Mesendoderm (in vitro differentiated cells): ENCODE results near the gene KDM7A.

Experiments
- DNase-seq: peaks from one replicate; pipeline ENCODE4 v3.0.0; 2013
- H2AK5ac ChIP-seq: 2 replicates; pipeline ENCODE4 v1.6.1; 2013; ENCODE audit warnings: low read length, inconsistent platforms
- H2BK120ac ChIP-seq: 2 replicates; pipeline ENCODE4 v1.6.1; 2013; ENCODE audit warnings: low read depth, mild to moderate bottlenecking, low read length, moderate library complexity, mixed read lengths
- H2BK15ac ChIP-seq: replicated peaks from 2 replicates; pipeline ENCODE4 v1.6.1; 2013; ENCODE audit warnings: low read depth, mild to moderate bottlenecking, moderate library complexity
- H2BK5ac ChIP-seq: 2 replicates; pipeline ENCODE4 v1.6.1; 2013; ENCODE audit warnings: low read length, inconsistent platforms
- H3K18ac ChIP-seq: 2 replicates; pipeline ENCODE4 v1.6.1; 2013; ENCODE audit warnings: mild to moderate bottlenecking, low read length, mixed read lengths
- H3K23ac ChIP-seq: one replicate; pipeline ENCODE4 v1.6.1; 2013; ENCODE audit warnings: low read length
- H3K27ac ChIP-seq: 2 replicates; pipeline ENCODE4 v1.5.1; 2013; ENCODE audit warnings: low read depth, mild to moderate bottlenecking, inconsistent platforms, low read length, moderate library complexity
- H3K27me3 ChIP-seq: 2 replicates; pipeline ENCODE4 v1.6.1; 2013; ENCODE audit warnings: low read length, control low read depth, mild to moderate bottlenecking, inconsistent platforms; ENCODE audit not compliant: insufficient read depth, poor library complexity
- H3K36me3 ChIP-seq: 2 replicates; pipeline ENCODE4 v1.6.1; 2013; ENCODE audit warnings: low read length, inconsistent platforms; ENCODE audit not compliant: control insufficient read depth, insufficient read depth
- H3K4ac ChIP-seq: one replicate; pipeline ENCODE4 v1.6.1; 2013; ENCODE audit warnings: low read depth, mild to moderate bottlenecking, low read length, moderate library complexity
- H3K4me1 ChIP-seq: 2 replicates; pipeline ENCODE4 v1.6.1; 2013; ENCODE audit warnings: low read depth, low read length, inconsistent platforms; ENCODE audit not compliant: control insufficient read depth
- H3K4me2 ChIP-seq: 2 replicates; pipeline ENCODE4 v1.6.1; 2013; ENCODE audit warnings: low read length
- H3K4me3 ChIP-seq: 2 replicates; pipeline ENCODE4 v1.5.1; 2013; ENCODE audit warnings: mild to moderate bottlenecking, low read length
- H3K56ac ChIP-seq: one replicate; pipeline ENCODE4 v1.6.1; 2013; ENCODE audit warnings: low read length
- H3K79me1 ChIP-seq: 2 replicates; pipeline ENCODE4 v1.6.1; 2013; ENCODE audit warnings: low read length, inconsistent platforms
- H3K79me2 ChIP-seq: 2 replicates; pipeline ENCODE4 v1.6.1; 2013; ENCODE audit warnings: mild to moderate bottlenecking, low read length; ENCODE audit not compliant: control insufficient read depth, insufficient read depth
- H3K9ac ChIP-seq: 2 replicates; pipeline ENCODE4 v1.6.1; 2013; ENCODE audit warnings: low read length, inconsistent platforms
- H4K5ac ChIP-seq: one replicate; pipeline ENCODE4 v1.6.1; 2013; ENCODE audit warnings: low read length
- H4K8ac ChIP-seq: one replicate; pipeline ENCODE4 v1.6.1; 2013; ENCODE audit warnings: low read depth, mild to moderate bottlenecking, control low read depth, low read length, moderate library complexity
- WGBS: extraction: QIAGEN DNeasy Blood & Tissue Kit; methylation state at CpG from one replicate; pipeline ENCODE4 v1.1.7; 2013; ENCODE audit warnings: low lambda C conversion rate, missing lambda C conversion rate; ENCODE audit not compliant: insufficient coverage; ENCODE audit errors: extremely low coverage; 5-methylcytosine and 5-hydroxymethylcytosine counted together

KDM7A gene

DNA sequence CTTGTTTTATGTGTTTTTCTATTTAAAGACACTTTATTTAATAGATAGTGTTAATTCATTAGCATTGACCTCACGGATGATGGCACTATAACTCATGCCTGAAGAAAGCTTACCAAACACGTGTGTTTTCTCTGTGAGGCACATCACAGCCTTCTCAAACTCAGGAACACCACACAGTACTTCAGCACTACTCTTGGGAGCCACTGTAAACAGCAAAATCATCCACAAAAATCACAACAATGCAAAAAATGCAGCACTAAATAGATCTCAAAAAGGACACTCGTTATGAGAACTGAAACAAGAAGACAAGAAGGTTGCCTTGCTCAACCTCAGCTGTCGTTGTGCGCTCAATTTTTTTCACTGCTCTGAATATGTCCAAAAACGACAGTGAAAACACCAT, 102.0 kb downstream of the KDM7A start:
- no peaks in the 10 kb centered on the region for H3K79me1 ChIP-seq
- no peak overlapping the region for H3K4me2 ChIP-seq
- DNase-seq: no peak
- H3K23ac ChIP-seq: no peak overlapping the region
- no peaks in the 10 kb centered on the region for H3K36me3 ChIP-seq
- no peak overlapping the region for H3K27ac ChIP-seq
- H2BK120ac ChIP-seq: no peak overlapping the region
- H2BK5ac ChIP-seq: no peak overlapping the region
- no peak overlapping the region for H2BK15ac ChIP-seq
- no peak overlapping the region for H3K9ac ChIP-seq
- H3K4ac ChIP-seq: no peak overlapping the region
- no peak overlapping the region for H3K4me3 ChIP-seq
- H4K8ac ChIP-seq: no peak overlapping the region
- no peak overlapping the region for H2AK5ac ChIP-seq
- no peaks in the 10 kb centered on the region for H3K4me1 ChIP-seq
- WGBS: no CpG with 5 or more reads among the region's 6 CpGs
- no peaks in the 10 kb centered on the region for H3K79me2 ChIP-seq
- no peak overlapping the region for H3K56ac ChIP-seq
- H4K5ac ChIP-seq: no peak overlapping the region
- H3K18ac ChIP-seq: no peak overlapping the region
- no peaks in the 10 kb centered on the region for H3K27me3 ChIP-seq

DNA sequence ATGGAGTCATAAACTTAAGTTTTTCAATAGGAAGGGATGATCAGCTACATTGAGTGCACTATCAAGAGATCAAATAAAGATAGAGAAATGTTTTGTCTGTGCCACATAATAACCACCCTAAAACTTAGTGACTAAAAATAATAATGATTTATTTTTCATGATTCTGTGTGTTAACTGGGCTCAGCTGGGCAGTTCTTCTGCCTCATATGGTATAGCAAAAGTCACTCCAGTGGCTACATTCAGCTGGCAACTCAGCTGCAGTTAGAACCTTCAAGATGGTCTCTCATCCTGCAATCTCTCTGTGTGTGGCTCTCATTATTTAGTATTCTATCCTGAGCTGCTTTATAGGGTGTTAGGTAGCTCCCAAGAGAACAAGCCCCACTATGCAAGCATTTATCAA, 106.2 kb downstream of the KDM7A start:
- H2BK15ac ChIP-seq: no peak overlapping the region
- H3K23ac ChIP-seq: no peak overlapping the region
- H3K4me1 ChIP-seq: no peaks in the 10 kb centered on the region
- no peaks in the 10 kb centered on the region for H3K79me1 ChIP-seq
- H3K27ac ChIP-seq: no peak overlapping the region
- H3K18ac ChIP-seq: no peak overlapping the region
- H3K36me3 ChIP-seq: no peaks in the 10 kb centered on the region
- no peak overlapping the region for H2AK5ac ChIP-seq
- no peak overlapping the region for H2BK5ac ChIP-seq
- H3K4ac ChIP-seq: no peak overlapping the region
- no peak overlapping the region for H4K5ac ChIP-seq
- H3K4me2 ChIP-seq: no peak overlapping the region
- H3K4me3 ChIP-seq: no peak overlapping the region
- H4K8ac ChIP-seq: no peak overlapping the region
- no peak for DNase-seq
- no peaks in the 10 kb centered on the region for H3K79me2 ChIP-seq
- no peaks in the 10 kb centered on the region for H3K27me3 ChIP-seq
- H3K9ac ChIP-seq: no peak overlapping the region
- no peak overlapping the region for H2BK120ac ChIP-seq
- H3K56ac ChIP-seq: no peak overlapping the region

DNA sequence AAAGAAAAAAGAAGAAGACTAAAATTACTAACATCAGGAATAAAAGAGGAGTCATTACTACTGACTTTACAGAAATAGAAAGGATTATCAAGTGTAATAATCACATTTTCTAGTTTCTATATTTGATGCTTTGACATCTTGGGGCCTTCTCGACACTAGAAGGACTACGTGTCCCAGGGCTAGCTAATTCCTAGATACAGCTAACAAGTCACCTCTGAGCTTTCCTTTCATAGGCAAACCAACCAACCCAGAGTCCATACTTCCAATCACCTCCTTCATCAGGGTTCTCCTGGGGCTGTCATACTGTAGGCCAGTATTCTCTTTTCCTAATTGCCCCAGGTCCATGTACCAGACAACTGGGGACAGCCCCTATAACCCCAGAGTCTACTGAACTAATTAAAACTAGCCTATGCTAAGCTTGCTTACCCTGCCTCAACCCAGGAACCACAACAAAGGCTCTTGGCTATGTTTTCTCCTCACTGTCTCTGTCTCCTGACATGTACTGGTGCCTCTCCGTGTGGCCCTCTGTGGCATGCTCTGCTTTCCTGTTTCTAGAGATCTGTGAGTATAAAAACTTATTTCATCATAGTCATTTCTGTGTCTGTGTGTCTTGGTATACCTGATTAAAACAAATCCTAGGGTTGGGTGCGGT, 107.4 kb downstream of the KDM7A start:
- Histone ChIP-seq H2AK5ac (no peak overlapping the region), H3K4me1 (no peaks in the 10 kb centered on the region), H3K27me3 (no peaks in the 10 kb centered on the region), H3K27ac (no peak overlapping the region), H3K4me2 (no peak overlapping the region), H3K79me1 (no peaks in the 10 kb centered on the region), H3K4me3 (no peak overlapping the region), H3K36me3 (no peaks in the 10 kb centered on the region), H3K23ac (no peak overlapping the region), H2BK15ac (no peak overlapping the region), H3K9ac (no peak overlapping the region), H4K8ac (no peak overlapping the region), H3K4ac (no peak overlapping the region), H3K79me2 (no peaks in the 10 kb centered on the region), H2BK5ac (no peak overlapping the region), H3K18ac (no peak overlapping the region), H2BK120ac (no peak overlapping the region), H4K5ac (no peak overlapping the region), H3K56ac (no peak overlapping the region)
- no peak for DNase-seq
- no CpG with 5 or more reads among the region's 4 CpGs for WGBS

DNA sequence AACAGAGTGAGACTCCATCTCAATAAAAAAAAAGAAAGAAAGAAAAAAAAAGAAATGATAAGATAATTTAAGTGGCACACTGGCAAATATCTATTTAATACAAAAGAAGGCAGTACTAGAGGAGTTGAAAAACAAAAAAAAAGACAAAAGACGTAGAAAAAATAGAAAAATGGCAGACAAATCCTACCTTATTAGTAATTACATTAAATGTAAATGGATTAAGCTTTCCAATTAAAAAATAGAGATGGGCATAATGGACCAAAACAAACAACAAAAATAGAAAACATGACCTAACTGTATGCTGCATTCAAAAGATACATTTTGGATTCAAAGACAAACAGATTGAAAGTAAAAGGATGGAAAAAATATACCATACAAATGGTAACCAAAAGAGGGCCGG, 108.8 kb downstream of the KDM7A start:
- WGBS: no CpG with 5 or more reads among the region's 2 CpGs
- no peak for DNase-seq

DNA sequence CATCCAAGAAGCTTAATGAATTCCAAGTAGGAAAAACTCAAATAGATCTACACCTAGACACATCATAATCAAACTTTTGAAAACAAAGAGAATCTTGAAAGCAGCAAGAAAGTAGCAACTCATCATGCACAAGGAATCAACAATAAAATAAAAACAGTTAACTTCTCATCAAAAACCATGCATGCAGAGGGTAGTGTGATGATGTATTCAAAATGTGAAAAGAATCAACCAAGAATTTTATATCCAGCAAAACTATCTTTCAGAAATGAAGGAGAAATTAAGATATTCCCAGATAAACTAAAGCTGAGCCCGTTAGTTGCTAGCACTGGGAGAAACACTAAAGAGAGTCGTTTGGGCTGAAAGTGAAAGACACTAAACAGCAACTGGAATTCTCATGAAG, 109.7 kb downstream of the KDM7A start:
- no peaks in the 10 kb centered on the region for H3K79me1 ChIP-seq
- no peak overlapping the region for H2AK5ac ChIP-seq
- H3K27ac ChIP-seq: no peak overlapping the region
- H2BK15ac ChIP-seq: no peak overlapping the region
- WGBS: no CpG with 5 or more reads among the region's 2 CpGs
- H3K4me2 ChIP-seq: no peak overlapping the region
- no peaks in the 10 kb centered on the region for H3K36me3 ChIP-seq
- no peaks in the 10 kb centered on the region for H3K79me2 ChIP-seq
- H4K8ac ChIP-seq: no peak overlapping the region
- H2BK5ac ChIP-seq: no peak overlapping the region
- H3K9ac ChIP-seq: no peak overlapping the region
- no peak overlapping the region for H3K18ac ChIP-seq
- H3K4ac ChIP-seq: no peak overlapping the region
- peaks cover 4% of the 10 kb centered on the region for H3K27me3 ChIP-seq
- no peaks in the 10 kb centered on the region for H3K4me1 ChIP-seq
- H2BK120ac ChIP-seq: no peak overlapping the region
- H3K56ac ChIP-seq: no peak overlapping the region
- H3K4me3 ChIP-seq: no peak overlapping the region
- no peak for DNase-seq
- H4K5ac ChIP-seq: no peak overlapping the region
- H3K23ac ChIP-seq: no peak overlapping the region

More for the DNA sequence above, 108.8 kb downstream of the KDM7A start:
- Histone ChIP-seq H3K23ac (no peak overlapping the region), H3K27ac (no peak overlapping the region), H3K4me1 (no peaks in the 10 kb centered on the region), H3K4ac (no peak overlapping the region), H3K18ac (no peak overlapping the region), H3K56ac (no peak overlapping the region), H2AK5ac (no peak overlapping the region), H3K9ac (no peak overlapping the region), H3K4me3 (no peak overlapping the region), H3K4me2 (no peak overlapping the region), H4K5ac (no peak overlapping the region), H2BK120ac (no peak overlapping the region), H3K27me3 (peaks cover 4% of the 10 kb centered on the region), H2BK15ac (no peak overlapping the region), H3K79me1 (no peaks in the 10 kb centered on the region), H2BK5ac (no peak overlapping the region), H4K8ac (no peak overlapping the region), H3K79me2 (no peaks in the 10 kb centered on the region), H3K36me3 (no peaks in the 10 kb centered on the region)
